PC-9 (cell line): ENCODE data around the gene ASIC4. TPM values are rescaled to one million over a fixed set of nuclear protein-coding genes. Genes with fewer than 3 reads are reported as not detected.

ENCODE experiments used
- BruUV-seq: library from RNA; stranded (reverse); fragments of 400-500 nt; replicated peaks from 2 replicates; lab custom pipeline; 2021; lab: Mats Ljungman, UMichigan
- CTCF ChIA-PET: fragments of 300-600 bp; sonication (Branson Sonifier 250); formaldehyde crosslinking; loops from one replicate; lab custom pipeline; 2022; ENCODE audit warnings: antibody characterized with exemption; lab: Charles Lee
- POLR2A ChIA-PET: fragments of 300-600 bp; sonication (Branson Sonifier 250); formaldehyde crosslinking; loops from one replicate; lab custom pipeline; 2022; ENCODE audit warnings: antibody characterized with exemption; ENCODE audit not compliant: unreplicated experiment; lab: Charles Lee
- DNase-seq, 2 experiments: peaks; one replicate each; pipeline versions ENCODE4 v3.0.0 to v3.0.0-alpha.2; 2015 to 2022; ENCODE audit warnings: mixed read lengths in 1 of 2
- H2AFZ ChIP-seq: fragments of 200-600 bp; sonication (generic); 2 replicates; pipeline ENCODE4 v1.8.1; 2017; ENCODE audit warnings: antibody characterized with exemption
- H3F3A ChIP-seq: fragments of 200-600 bp; sonication (generic); 2 replicates; pipeline ENCODE4 v1.8.1; 2017; ENCODE audit warnings: antibody characterized with exemption, mild to moderate bottlenecking, low read depth; ENCODE audit not compliant: insufficient read depth
- H3K27ac ChIP-seq: fragments of 200-600 bp; sonication (generic); 2 replicates; pipeline ENCODE4 v1.6.1; 2016; ENCODE audit warnings: mixed run types
- H3K27me3 ChIP-seq: fragments of 200-600 bp; sonication (generic); 2 replicates; pipeline ENCODE4 v1.6.1; 2016; ENCODE audit warnings: low read depth, mixed run types; ENCODE audit not compliant: insufficient read depth
- H3K36me3 ChIP-seq: fragments of 200-600 bp; sonication (generic); 2 replicates; pipeline ENCODE4 v1.6.1; 2016; ENCODE audit warnings: low read depth, mixed run types
- H3K4me1 ChIP-seq: fragments of 200-600 bp; sonication (generic); replicated peaks from 2 replicates; pipeline ENCODE4 v1.6.1; 2016; ENCODE audit warnings: mixed run types; ENCODE audit not compliant: insufficient read depth
- H3K4me2 ChIP-seq: fragments of 200-600 bp; sonication (generic); 2 replicates; pipeline ENCODE4 v1.6.1; 2017; ENCODE audit warnings: mixed run types
- H3K4me3 ChIP-seq: fragments of 200-600 bp; sonication (generic); 2 replicates; pipeline ENCODE4 v1.6.1; 2016; ENCODE audit warnings: mixed run types
- H3K79me2 ChIP-seq: fragments of 200-600 bp; sonication (generic); 2 replicates; pipeline ENCODE4 v1.6.1; 2017; ENCODE audit warnings: low read depth, mixed run types
- H3K9me2 ChIP-seq: fragments of 200-600 bp; sonication (generic); 2 replicates; pipeline ENCODE4 v1.8.1; 2017; ENCODE audit warnings: mild to moderate bottlenecking; ENCODE audit not compliant: insufficient read depth
- H3K9me3 ChIP-seq: fragments of 200-600 bp; sonication (generic); 2 replicates; pipeline ENCODE4 v1.8.1; 2016; ENCODE audit warnings: low read depth; ENCODE audit not compliant: insufficient read depth
- H4K20me1 ChIP-seq: fragments of 200-600 bp; sonication (generic); 2 replicates; pipeline ENCODE4 v1.8.1; 2017; ENCODE audit not compliant: insufficient read depth
- CTCF ChIP-seq: fragments of 200-600 bp; sonication (generic); conservative IDR thresholded peaks from 2 replicates; pipeline ENCODE4 v1.6.1; 2017; ENCODE audit warnings: mixed run types, antibody characterized with exemption, mild to moderate bottlenecking, moderate library complexity
- EZH2 ChIP-seq: fragments of 200-600 bp; sonication (generic); IDR thresholded peaks from 2 replicates; pipeline ENCODE4 v1.8.0; 2017; ENCODE audit warnings: antibody characterized with exemption, low read depth
- intact Hi-C: fragments of 100-400 bp; cut with micrococcal nuclease; formaldehyde crosslinking; loops from one replicate; pipeline ENCODE4 v1.10.0; 2022; ENCODE audit not compliant: unreplicated experiment
- total RNA-seq: library from RNA; stranded (reverse); gene quantifications from 2 replicates; pipeline ENCODE4 v1.2.3, GENCODE V29; 2021

The ASIC4 gene
- total RNA-seq, 1 experiment from 2014 or later: 0.22 TPM

DNA sequence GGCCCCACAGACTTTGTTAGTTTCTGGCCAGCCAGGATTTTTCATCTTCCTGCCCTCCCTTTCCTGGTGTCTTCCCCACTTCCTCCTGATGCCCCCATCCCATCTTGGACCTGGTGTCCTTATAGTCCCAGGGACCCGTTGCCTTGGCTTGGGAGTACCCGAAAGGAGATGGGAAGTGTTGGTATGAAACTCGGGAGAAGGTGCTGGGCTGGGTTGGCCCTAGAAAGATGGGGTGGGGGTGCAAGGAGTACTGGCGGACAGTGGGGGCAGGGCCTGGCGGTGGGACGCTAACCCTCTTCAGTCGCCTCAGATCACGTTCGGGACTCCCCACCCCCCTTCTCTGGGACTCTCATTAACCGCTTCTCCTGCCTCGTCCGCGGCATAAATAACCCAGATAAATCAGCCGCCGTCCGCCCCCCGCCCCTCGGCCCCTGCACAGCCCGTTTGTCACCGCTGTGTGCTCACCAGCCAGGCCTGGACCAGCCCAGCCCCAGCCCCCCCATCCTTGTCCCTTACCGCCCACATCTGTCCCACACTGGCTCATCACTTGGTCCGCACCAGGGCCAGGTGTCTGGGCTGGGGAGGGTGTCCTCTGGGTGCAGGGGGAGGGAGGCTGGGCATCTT, 3.7 kb upstream of the ASIC4 start:
- intact Hi-C loops: no loop called here
- Histone ChIP-seq H3K9me2 (no peaks in the 10 kb centered on the region), H3K4me1 (no peaks in the 10 kb centered on the region), H2AFZ (no peak overlapping the region), H3K27me3 (peaks cover 54% of the 10 kb centered on the region), H3K36me3 (no peaks in the 10 kb centered on the region), H4K20me1 (no peaks in the 10 kb centered on the region), H3K79me2 (no peaks in the 10 kb centered on the region), H3K4me3 (no peak overlapping the region; the same call in 1 of the 2 replicates), H3K27ac (no peak overlapping the region), H3F3A (no peaks in the 10 kb centered on the region), H3K4me2 (peak overlapping the region; percentile 82), H3K9me3 (no peaks in the 10 kb centered on the region)
- ChIA-PET POLR2A (interaction anchor here (0.7 kb wide), 1 partner anchor 1904 kb away, joined by 4 read pairs; no protein-coding TSS in a partner anchor), CTCF (interaction anchor here (0.6 to 1.6 kb wide), 9 partner anchors 10 to 1554 kb away, joined by 3 to 19 read pairs (median 6); partner anchors contain the start of gene GMPPA)
- no peak for DNase-seq
- TF ChIP-seq EZH2 (no peak), CTCF (peak; percentile 15; the same call in 1 of the 2 replicates)
- BruUV-seq: no TSS peak

DNA sequence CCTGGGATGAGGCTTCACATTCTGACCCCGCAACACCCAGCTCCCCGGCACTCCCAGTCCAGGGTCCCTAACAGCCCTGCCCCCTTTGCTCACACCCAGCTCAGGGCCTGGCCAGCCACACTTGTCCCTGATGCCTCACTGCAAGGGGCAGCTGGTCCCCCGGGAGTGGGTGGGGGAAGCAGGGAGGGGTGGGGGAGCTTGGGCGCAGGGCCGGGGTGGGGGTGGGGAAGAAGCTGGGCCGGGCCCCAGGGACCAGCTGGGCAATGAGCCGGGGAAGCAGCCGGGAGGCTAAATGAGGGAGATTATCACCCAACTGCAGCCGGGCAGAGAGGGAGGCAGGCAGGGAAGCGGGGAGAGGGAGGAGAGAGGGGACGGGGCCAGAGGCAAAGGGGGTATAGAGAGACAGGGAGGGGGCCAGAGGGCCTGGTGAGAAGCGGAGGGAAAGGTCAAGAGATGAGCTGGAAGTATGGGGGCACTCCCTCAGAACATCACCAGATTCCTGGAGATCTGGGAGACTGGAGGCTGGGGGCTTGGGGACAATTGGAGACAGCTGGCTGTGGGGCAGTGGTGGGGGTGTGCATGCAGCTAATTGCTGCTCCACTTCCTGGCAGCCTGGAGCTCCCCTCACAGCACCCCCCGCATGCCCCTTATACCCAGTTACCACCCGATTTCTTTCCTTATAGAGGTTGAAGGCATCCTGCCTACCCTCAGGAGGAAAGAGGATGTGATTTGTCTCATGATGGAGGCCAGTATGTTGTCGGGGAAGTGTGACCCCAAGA, 2.5 kb upstream of the ASIC4 start:
- no peaks in the 10 kb centered on the region for H3K79me2 ChIP-seq
- ChIA-PET POLR2A (interaction anchor here (0.7 to 0.8 kb wide), 3 partner anchors 9 to 1250 kb away, joined by 3 to 6 read pairs (median 3); no protein-coding TSS in a partner anchor), CTCF (interaction anchor here (0.6 kb wide), 3 partner anchors 19 to 30 kb away, joined by 3 to 4 read pairs (median 4); no protein-coding TSS in a partner anchor)
- H3K4me1 ChIP-seq: no peaks in the 10 kb centered on the region
- H3K27me3 ChIP-seq: peaks cover 65% of the 10 kb centered on the region
- H3K4me3 ChIP-seq: no peak overlapping the region
- H3F3A ChIP-seq: no peaks in the 10 kb centered on the region
- no peak for DNase-seq
- H3K9me2 ChIP-seq: no peaks in the 10 kb centered on the region
- H3K27ac ChIP-seq: no peak overlapping the region
- no peak for TF ChIP-seq CTCF
- no peak for TF ChIP-seq EZH2
- H4K20me1 ChIP-seq: no peaks in the 10 kb centered on the region
- intact Hi-C loops: no loop called here
- H3K9me3 ChIP-seq: no peaks in the 10 kb centered on the region
- H2AFZ ChIP-seq: no peak overlapping the region
- no peaks in the 10 kb centered on the region for H3K36me3 ChIP-seq
- BruUV-seq: no TSS peak
- no peak overlapping the region for H3K4me2 ChIP-seq

GRCh38 chr2:219512524-219513216, 1.6 kb upstream of the ASIC4 start:
- Histone ChIP-seq H2AFZ (no peak overlapping the region), H3K27me3 (peaks cover 74% of the 10 kb centered on the region), H4K20me1 (no peaks in the 10 kb centered on the region), H3K4me3 (no peak overlapping the region), H3F3A (no peaks in the 10 kb centered on the region), H3K79me2 (no peaks in the 10 kb centered on the region), H3K27ac (no peak overlapping the region), H3K9me2 (no peaks in the 10 kb centered on the region), H3K4me2 (no peak overlapping the region), H3K9me3 (no peaks in the 10 kb centered on the region), H3K36me3 (no peaks in the 10 kb centered on the region), H3K4me1 (no peaks in the 10 kb centered on the region)
- TF ChIP-seq EZH2 (no peak), CTCF (no peak)
- ChIA-PET POLR2A (no interaction called here), CTCF (interaction anchor here (0.5 kb wide), 1 partner anchor 102 kb away, joined by 5 read pairs; no protein-coding TSS in a partner anchor)
- no peak for DNase-seq
- BruUV-seq: no TSS peak
- intact Hi-C loops: no loop called here
